ENCODE results near the gene SERTAD4.

The SERTAD4 gene

GRCh38 chr1:210292231-210292871, 59.8 kb downstream of the SERTAD4 start:
- no CpG with 5 or more reads among the region's 56 CpGs for WGBS (ENCODE audit: extremely low coverage, insufficient coverage, insufficient read length)

DNA sequence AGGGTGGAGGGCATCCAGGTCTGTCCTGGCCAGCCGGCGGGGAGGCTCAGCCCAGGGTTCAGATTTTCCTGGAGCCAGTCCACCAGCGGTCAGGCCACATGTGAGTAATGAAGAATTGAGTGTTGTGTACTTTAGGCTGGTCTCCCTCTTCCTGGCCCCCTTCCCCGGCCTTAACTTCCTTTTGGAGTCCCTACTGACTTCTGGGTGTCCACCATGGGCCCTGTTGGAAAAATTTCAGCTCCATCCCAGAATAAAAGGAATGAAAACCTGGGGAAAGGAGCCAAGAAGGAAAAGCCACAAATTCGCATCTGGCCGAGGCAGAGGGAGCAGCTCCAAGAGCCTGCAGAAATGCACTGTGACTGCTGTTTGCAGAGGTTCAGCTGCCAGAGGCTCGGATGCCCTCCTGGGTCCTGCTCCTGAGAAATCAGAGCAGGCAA, 60.6 kb downstream of the SERTAD4 start:
- Histone ChIP-seq H4K8ac (ENCODE audit: low read depth, low read length) (peak overlapping the region; percentile 38), H3K79me2 (ENCODE audit: control insufficient read depth, insufficient read depth, low read length, poor library complexity) (peaks cover 5% of the 10 kb centered on the region), H4K12ac (ENCODE audit: low read depth, low read length) (no peak overlapping the region), H2AFZ (ENCODE audit: insufficient read depth, low read length, poor library complexity) (peak overlapping the region; percentile 23), H3K18ac (ENCODE audit: low read length) (peak overlapping the region; percentile 34), H3K9ac (ENCODE audit: low read length) (no peak overlapping the region), H4K91ac (ENCODE audit: low read depth, low read length) (peak overlapping the region; percentile 67), H2BK12ac (ENCODE audit: low read length) (peak overlapping the region; percentile 55), H3K36me3 (ENCODE audit: control insufficient read depth in 1 of 2, insufficient read depth in 2 of 2, low read length in 2 of 2) (no peaks in the 10 kb centered on the region), H2BK120ac (ENCODE audit: insufficient read depth, low read length, poor library complexity) (peak overlapping the region; percentile 94), H3K27ac (ENCODE audit: low read depth, low read length) (peak overlapping the region; percentile 83), H3K4me3 (ENCODE audit: low read depth, low read length) (no peak overlapping the region), H3K4ac (ENCODE audit: low read depth, low read length) (peak overlapping the region; percentile 82), H3K4me2 (ENCODE audit: low read length) (peak overlapping the region; percentile 57), H3K9me3 (ENCODE audit: insufficient read depth, low read depth, low read length) (no peaks in the 10 kb centered on the region), H2AK5ac (ENCODE audit: low read length) (peak overlapping the region; percentile 80), H3K27me3 (ENCODE audit: insufficient read depth, low read length) (no peaks in the 10 kb centered on the region), H2BK5ac (ENCODE audit: low read depth, low read length, poor library complexity) (peak overlapping the region; percentile 68), H3K4me1 (ENCODE audit: control insufficient read depth in 1 of 2, insufficient read depth in 2 of 2, low read length in 2 of 2) (peaks cover 22 to 31% of the 10 kb centered on the region in 2 experiments), H3K79me1 (ENCODE audit: low read length) (peaks cover 34% of the 10 kb centered on the region), H3K14ac (ENCODE audit: low read length) (peak overlapping the region; percentile 31), H3K23ac (ENCODE audit: low read length) (no peak overlapping the region)
- no CpG with 5 or more reads among the region's 7 CpGs for WGBS (ENCODE audit: extremely low coverage, insufficient coverage, insufficient read length)
- DNase-seq = no peak

More at GRCh38 chr1:210292231-210292871, 59.8 kb downstream of the SERTAD4 start:
- no peak overlapping the region for H3K23ac ChIP-seq (ENCODE audit: low read length)
- H2BK5ac ChIP-seq (ENCODE audit: low read depth, low read length, poor library complexity) = peak overlapping the region; percentile 68
- H2AFZ ChIP-seq (ENCODE audit: insufficient read depth, low read length, poor library complexity) = no peak overlapping the region
- no peaks in the 10 kb centered on the region for H3K36me3 ChIP-seq (ENCODE audit: control insufficient read depth in 1 of 2, insufficient read depth in 2 of 2, low read length in 2 of 2)
- H3K4me2 ChIP-seq (ENCODE audit: low read length) = peak overlapping the region; percentile 57
- H3K4ac ChIP-seq (ENCODE audit: low read depth, low read length) = no peak overlapping the region
- peak; percentile 58 to 73 for DNase-seq
- H4K8ac ChIP-seq (ENCODE audit: low read depth, low read length) = peak overlapping the region; percentile 73
- peak overlapping the region; percentile 67 for H4K91ac ChIP-seq (ENCODE audit: low read depth, low read length)
- H3K4me3 ChIP-seq (ENCODE audit: low read depth, low read length) = peak overlapping the region; percentile 18
- peak overlapping the region; percentile 9 for H3K9ac ChIP-seq (ENCODE audit: low read length)
- peaks cover 34% of the 10 kb centered on the region for H3K79me1 ChIP-seq (ENCODE audit: low read length)
- H2BK120ac ChIP-seq (ENCODE audit: insufficient read depth, low read length, poor library complexity) = peak overlapping the region; percentile 94
- H2AK5ac ChIP-seq (ENCODE audit: low read length) = peak overlapping the region; percentile 45
- no peak overlapping the region for H4K12ac ChIP-seq (ENCODE audit: low read depth, low read length)
- peaks cover 22 to 30% of the 10 kb centered on the region in 2 experiments for H3K4me1 ChIP-seq (ENCODE audit: control insufficient read depth in 1 of 2, insufficient read depth in 2 of 2, low read length in 2 of 2)
- H3K14ac ChIP-seq (ENCODE audit: low read length) = peak overlapping the region; percentile 38
- peak overlapping the region; percentile 84 for H3K18ac ChIP-seq (ENCODE audit: low read length)
- peak overlapping the region; percentile 41 for H2BK12ac ChIP-seq (ENCODE audit: low read length)
- peaks cover 5% of the 10 kb centered on the region for H3K79me2 ChIP-seq (ENCODE audit: control insufficient read depth, insufficient read depth, low read length, poor library complexity)
- peak overlapping the region; percentile 83 for H3K27ac ChIP-seq (ENCODE audit: low read depth, low read length)
- H3K27me3 ChIP-seq (ENCODE audit: insufficient read depth, low read length) = no peaks in the 10 kb centered on the region
- no peaks in the 10 kb centered on the region for H3K9me3 ChIP-seq (ENCODE audit: insufficient read depth, low read depth, low read length)

DNA sequence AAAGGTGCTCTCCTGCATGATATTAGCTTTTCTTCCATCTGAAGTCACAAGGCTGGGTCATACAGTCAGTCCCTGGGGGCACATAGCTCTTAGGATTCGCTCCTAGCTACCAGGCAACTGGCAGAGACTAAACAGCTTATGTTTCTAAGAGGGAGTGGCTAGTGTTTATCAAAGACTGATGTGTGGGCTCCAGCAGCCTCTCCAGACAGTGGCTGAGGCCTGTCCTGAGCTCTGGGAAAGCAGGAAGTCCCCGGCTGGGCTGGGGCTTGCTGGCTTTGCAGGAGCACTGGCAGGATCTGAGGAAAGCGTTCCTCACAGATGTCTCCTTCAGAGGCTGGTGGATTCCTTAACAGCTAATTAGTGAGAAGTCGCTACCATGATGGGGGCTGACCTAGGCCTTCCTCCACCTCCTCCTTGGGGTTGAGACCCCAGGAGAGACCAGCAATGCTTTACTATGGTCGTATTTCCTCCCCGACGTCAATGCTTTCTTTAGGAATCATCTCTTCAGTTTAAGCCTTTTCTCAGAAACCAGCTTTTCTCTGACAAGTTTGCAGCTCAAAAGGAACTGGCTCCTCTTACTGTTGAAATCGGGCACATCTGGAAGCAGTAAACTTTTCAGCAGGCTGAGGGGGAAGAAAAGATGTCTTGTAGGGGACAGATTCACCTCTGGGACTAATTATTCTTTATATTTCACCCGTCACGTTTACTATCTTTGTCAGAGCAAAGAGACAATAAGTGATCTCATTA, 62.6 kb downstream of the SERTAD4 start:
- no peaks in the 10 kb centered on the region for H3K9me3 ChIP-seq (ENCODE audit: insufficient read depth, low read depth, low read length)
- H3K9ac ChIP-seq (ENCODE audit: low read length) = no peak overlapping the region
- no peak overlapping the region for H3K23ac ChIP-seq (ENCODE audit: low read length)
- H3K27ac ChIP-seq (ENCODE audit: low read depth, low read length) = peak overlapping the region; percentile 97
- H2BK12ac ChIP-seq (ENCODE audit: low read length) = peak overlapping the region; percentile 88
- H4K91ac ChIP-seq (ENCODE audit: low read depth, low read length) = peak overlapping the region; percentile 95
- H3K27me3 ChIP-seq (ENCODE audit: insufficient read depth, low read length) = no peaks in the 10 kb centered on the region
- peak overlapping the region; percentile 34 for H3K4me2 ChIP-seq (ENCODE audit: low read length)
- peak overlapping the region; percentile 85 for H2AK5ac ChIP-seq (ENCODE audit: low read length)
- peaks cover 37% of the 10 kb centered on the region for H3K79me1 ChIP-seq (ENCODE audit: low read length)
- H2BK5ac ChIP-seq (ENCODE audit: low read depth, low read length, poor library complexity) = peak overlapping the region; percentile 90
- H2BK120ac ChIP-seq (ENCODE audit: insufficient read depth, low read length, poor library complexity) = peak overlapping the region; percentile 90
- no peaks in the 10 kb centered on the region for H3K36me3 ChIP-seq (ENCODE audit: control insufficient read depth in 1 of 2, insufficient read depth in 2 of 2, low read length in 2 of 2)
- no CpG with 5 or more reads among the region's 10 CpGs for WGBS (ENCODE audit: extremely low coverage, insufficient coverage, insufficient read length)
- H2AFZ ChIP-seq (ENCODE audit: insufficient read depth, low read length, poor library complexity) = peak overlapping the region; percentile 11
- peak; percentile 91 to 93 for DNase-seq
- peak overlapping the region; percentile 19 for H3K4ac ChIP-seq (ENCODE audit: low read depth, low read length)
- H3K4me1 ChIP-seq (ENCODE audit: control insufficient read depth in 1 of 2, insufficient read depth in 2 of 2, low read length in 2 of 2) = peaks cover 22 to 38% of the 10 kb centered on the region in 2 experiments
- H3K4me3 ChIP-seq (ENCODE audit: low read depth, low read length) = no peak overlapping the region
- H4K12ac ChIP-seq (ENCODE audit: low read depth, low read length) = peak overlapping the region; percentile 70
- H3K18ac ChIP-seq (ENCODE audit: low read length) = peak overlapping the region; percentile 35
- H3K79me2 ChIP-seq (ENCODE audit: control insufficient read depth, insufficient read depth, low read length, poor library complexity) = peaks cover 5% of the 10 kb centered on the region
- H4K8ac ChIP-seq (ENCODE audit: low read depth, low read length) = peak overlapping the region; percentile 66
- peak overlapping the region; percentile 70 for H3K14ac ChIP-seq (ENCODE audit: low read length)
